ENCODE data around the gene MX1.

MX1 gene

GRCh38 chr21:41491412-41491811 lies 65.4 kb downstream of the MX1 start:
- no peak for DNase-seq (ENCODE audit: low spot score)

- no peak for DNase-seq (ENCODE audit: low spot score)
Observed at GRCh38 chr21:41494242-41494641, 68.2 kb downstream of the MX1 start.

DNA sequence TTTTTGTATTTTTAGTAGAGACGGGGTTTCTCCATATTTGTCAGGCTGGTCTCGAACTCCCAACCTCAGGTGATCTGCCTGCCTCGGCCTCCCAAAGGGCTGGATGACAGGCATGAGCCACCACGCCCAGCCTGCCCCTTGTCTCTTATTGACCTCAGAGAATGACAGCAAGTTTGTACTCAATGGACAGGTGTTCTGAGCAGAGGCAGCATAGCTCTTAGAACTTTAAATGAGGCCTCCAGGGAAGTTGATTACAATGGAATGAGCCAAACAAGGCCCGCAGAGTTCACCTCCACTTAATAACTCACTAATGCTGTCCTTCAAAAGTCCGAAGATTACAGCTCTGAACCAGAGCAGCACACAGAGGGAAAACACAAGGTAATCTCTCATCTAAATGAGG lies 71.0 kb downstream of the MX1 start:
- DNase-seq (ENCODE audit: low spot score): no peak

GRCh38 chr21:41497788-41498187 lies 71.7 kb downstream of the MX1 start:
- DNase-seq (ENCODE audit: low spot score): no peak

- no peak for DNase-seq (ENCODE audit: low spot score)
Observed at GRCh38 chr21:41499920-41500319, 73.9 kb downstream of the MX1 start.

DNA sequence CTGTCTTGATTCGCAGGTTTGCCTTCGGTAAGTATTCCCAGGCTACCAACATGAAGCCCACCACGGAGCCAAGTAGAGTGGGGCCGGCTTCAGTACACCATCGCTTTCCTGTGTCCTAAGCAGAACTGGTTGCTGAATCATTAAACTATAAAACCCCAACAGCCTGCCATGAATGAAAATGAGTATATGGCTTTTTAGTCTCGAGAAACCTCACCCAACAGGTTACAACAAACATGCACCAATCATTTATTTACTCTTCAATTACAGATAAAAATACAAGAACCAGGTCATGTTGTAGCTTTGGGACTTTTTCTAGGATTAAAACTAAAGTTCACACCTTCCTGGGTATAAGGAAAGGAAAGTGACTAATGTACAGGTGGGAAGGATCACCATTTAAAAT lies 74.3 kb downstream of the MX1 start:
- DNase-seq (ENCODE audit: low spot score): no peak

DNA sequence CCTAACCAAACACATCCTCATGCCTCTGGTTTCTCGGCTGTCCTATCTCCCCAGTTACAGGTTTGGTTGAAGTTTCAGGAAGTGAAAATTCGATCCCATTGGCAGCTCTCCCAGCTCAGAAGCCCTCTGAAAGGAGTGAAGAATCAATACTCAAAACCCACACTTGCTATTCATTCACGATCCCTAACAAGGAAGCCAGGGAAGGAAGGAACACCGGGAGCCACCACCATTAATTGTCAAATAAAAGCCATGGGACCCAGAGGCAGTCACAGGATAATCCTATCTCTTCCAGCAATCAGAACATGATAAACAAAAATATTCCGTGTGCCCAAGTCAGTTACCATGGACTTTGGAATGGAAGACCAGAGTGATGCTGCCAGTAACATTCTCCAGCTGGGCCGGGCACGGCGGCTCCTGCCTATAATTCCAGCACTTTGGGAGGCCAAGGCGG lies 74.9 kb downstream of the MX1 start:
- DNase-seq (ENCODE audit: low spot score): no peak

DNA sequence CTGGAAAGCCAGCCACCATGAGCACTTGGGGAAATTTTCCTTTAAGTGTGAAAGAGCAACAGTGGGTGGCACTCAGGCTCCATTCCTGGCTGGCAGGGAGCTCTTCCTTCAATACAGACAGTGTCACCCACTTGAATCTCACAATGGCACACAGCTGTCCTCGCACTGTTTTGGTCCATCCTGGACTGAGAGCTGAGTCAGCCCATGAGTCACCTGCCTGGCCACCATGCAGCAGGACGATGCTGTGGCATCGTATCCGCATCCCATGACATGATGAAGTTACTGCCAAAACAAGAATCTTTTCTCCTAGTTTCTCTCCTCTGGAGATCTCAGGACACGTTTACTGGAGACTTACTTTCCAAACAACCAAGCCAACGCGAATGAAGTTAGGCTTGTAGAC lies 75.9 kb downstream of the MX1 start:
- DNase-seq (ENCODE audit: low spot score): no peak

- DNase-seq (ENCODE audit: low spot score): no peak
Observed at GRCh38 chr21:41503331-41503730, 77.3 kb downstream of the MX1 start.

DNA sequence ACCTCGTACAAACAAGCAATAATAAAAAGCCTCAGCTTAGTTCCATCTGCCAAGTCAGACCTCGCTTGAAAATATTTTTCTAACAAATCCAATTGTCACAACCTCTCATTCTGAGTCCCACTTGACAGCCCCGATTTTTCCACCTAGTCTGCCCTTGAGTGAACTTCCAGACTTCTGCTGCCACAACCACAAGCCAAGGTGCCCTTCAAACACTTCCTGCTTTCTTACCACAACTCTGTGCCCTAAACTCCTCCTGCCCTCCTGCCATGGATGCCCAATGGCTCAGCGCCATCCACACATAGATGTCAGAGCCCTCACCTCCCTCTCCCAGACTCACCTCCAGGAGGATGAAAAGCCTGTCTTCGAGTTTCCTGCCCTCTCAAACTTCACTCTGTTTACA lies 78.0 kb downstream of the MX1 start:
- no peak for DNase-seq (ENCODE audit: low spot score)

GRCh38 chr21:41506005-41506594 lies 80.1 kb downstream of the MX1 start:
- DNase-seq (ENCODE audit: low spot score): no peak

GRCh38 chr21:41506611-41507520 lies 80.8 kb downstream of the MX1 start:
- DNase-seq (ENCODE audit: low spot score): no peak

DNA sequence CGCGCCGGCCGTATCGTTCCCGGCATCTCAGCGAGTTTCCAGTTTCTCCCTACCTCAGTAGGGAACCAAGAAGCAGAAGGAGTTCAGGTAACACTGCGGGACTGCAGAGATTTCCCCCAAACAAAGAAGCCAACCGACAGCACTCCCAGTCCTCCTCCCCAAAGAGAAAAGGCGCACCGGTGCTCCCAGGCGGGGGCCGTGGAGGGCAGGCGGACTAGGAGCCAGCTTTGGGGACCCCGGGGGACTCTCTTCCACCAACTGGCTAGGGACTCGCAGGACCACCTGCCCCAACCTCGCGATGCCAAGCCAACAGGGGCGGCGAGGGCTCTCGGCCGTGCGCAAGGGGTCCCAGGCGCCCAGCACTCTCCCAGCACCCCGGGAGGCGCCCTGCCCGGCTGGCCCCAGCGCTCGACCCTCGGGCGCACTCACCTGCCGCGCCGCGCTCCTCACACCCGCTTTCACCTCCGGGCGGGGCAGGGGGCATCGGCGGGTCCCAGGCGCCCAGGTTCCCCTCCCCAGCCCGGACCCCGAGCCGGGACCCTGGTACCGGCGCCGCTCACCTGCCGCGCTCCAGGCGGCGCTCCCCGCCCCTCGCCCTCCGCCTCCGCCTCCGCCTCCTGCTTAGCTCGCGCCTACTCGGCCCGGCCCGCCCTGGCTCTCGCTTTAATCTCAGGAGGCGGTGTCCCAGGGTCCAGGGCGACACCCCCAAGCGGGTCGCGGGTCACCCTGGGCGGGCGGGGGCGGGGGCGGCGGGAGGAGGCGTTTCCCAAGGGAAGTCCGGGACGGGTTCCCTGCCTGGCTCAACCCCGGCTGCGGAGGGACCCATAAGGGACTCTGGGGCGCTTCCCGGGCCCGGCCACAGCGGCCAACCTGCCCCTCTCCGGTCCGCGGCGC lies 81.7 kb downstream of the MX1 start, which contains the start of gene TMPRSS2:
Gene TMPRSS2, minus strand, starts transcription at position 638 of the 894 bp plus-strand sequence. CDS start 10,025 bp downstream, outside the sequence.
- no peak for DNase-seq (ENCODE audit: low spot score)

- DNase-seq (ENCODE audit: low spot score): no peak
Observed at GRCh38 chr21:41508415-41509144, 82.5 kb downstream of the MX1 start.

Data from Ammon's horn (tissue), 1 donor.